ENCODE measurements around the gene MUC21.
"Not testable (repeated sequence)": the region's sequence is repeated elsewhere in the genome, so short reads cannot be mapped to it uniquely, and the experiment has no call there.

MUC21 gene

GRCh38 chr6:30969171-30969570, 14.3 kb upstream of the MUC21 start:
- DNase-seq (ENCODE audit: low read depth in 2 of 2), result not testable (repeated sequence)

- no peak for DNase-seq (ENCODE audit: low read depth in 2 of 2)
Measured at GRCh38 chr6:30970946-30971345, 12.6 kb upstream of the MUC21 start.

DNA sequence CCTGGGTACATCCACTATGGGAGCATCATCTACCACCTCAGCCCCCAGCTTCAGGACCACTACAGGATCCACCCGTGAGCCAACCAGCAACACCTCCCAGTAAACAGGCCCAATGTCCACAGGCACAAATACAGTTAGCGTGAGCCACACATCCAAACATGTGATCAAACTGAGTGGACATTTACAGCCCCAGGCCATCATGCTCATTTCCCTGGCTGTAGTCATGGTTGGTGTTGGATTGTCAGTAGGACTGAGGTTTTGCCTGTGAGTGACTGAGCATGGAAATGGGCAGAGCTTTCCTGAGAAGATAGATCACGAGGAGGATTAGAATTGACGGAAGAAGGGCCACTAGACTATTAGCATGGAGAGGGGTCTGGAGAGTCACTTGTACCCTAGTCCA, 10.7 kb upstream of the MUC21 start:
- DNase-seq (ENCODE audit: low read depth in 2 of 2), result no peak

GRCh38 chr6:30974490-30975252, 8.8 kb upstream of the MUC21 start:
- no peak for DNase-seq (ENCODE audit: low read depth in 2 of 2)

GRCh38 chr6:30979141-30979540, 4.4 kb upstream of the MUC21 start:
- DNase-seq (ENCODE audit: low read depth in 2 of 2), result no peak

DNA sequence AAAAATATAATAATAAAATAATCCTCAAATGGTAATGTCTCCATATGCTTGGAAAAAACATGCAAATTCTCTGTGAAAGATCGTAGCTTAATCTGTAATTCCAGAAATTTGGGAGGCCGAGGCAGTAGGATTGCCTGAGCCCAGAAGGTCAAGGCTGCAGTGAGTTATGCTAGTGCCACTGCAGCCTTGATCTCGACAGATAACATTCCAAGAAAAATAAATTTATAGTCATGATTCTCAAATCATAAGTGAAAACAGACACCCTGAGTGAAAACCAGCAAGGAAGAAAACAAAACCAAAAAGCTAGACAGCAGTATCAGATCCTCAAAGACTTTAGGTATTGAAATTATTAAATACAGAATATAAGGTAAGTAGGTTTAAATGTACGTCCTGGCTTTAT, 3.8 kb upstream of the MUC21 start:
- DNase-seq (ENCODE audit: low read depth in 2 of 2), result no peak

DNA sequence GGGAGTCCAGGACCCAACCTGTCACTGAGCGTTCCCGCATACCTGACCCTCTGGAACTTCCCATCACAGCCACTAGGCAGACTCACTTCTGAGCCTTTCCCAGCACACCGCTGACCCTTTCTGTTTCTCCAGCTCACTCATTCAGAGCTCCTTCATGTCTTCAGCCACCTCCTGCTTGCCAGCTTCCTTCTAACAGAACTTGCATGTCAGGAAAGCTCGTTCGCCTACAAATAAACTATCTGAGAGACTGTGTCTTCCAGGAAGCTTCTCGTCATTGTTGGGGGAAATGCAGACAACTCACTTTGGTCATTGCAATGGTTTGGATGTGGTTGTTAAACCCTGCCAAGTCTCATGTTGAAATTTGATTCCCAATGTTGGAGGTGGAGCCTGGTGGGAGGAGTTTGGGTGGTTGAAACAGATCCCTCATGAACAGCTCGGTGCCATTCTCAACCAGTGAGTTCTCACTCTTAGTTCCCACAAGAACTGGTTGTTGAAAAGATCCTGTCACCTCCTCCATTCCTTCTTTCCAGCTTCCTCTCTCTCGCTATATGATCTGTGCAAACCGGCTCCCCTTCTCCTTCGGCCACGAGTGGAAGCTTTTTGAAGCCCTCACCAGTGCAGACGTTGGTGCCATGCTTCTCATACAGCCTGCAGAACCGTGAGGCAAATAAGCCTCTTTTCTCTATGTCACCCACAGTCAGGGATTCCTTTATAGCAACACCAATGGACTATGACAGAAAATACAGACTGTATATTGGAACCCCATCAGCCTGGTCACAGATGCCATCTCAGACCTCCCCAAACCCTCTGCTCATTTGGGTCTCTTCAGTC, 1.4 kb upstream of the MUC21 start:
- no peak for DNase-seq (ENCODE audit: low read depth in 2 of 2)

DNA sequence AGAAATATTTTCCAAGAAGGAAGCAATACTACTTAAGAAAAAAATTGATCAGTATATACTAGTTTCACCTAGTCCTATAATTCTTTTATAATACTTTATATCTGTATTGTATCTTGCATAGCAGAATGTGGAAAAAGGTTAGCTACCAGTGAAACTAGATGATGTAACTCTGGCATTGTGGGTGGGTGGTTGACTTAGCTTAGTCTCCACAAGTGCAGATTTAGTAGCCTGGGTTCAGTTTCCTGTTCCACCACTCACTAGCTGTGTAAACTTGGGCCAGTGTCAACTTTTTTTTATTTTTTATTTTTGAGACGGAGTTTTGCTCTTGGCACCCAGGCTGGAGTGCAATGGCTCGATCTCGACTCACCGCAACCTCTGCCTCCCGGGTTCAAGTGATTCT, 2.0 kb downstream of the MUC21 start:
- no peak for DNase-seq (ENCODE audit: low read depth in 2 of 2)

DNA sequence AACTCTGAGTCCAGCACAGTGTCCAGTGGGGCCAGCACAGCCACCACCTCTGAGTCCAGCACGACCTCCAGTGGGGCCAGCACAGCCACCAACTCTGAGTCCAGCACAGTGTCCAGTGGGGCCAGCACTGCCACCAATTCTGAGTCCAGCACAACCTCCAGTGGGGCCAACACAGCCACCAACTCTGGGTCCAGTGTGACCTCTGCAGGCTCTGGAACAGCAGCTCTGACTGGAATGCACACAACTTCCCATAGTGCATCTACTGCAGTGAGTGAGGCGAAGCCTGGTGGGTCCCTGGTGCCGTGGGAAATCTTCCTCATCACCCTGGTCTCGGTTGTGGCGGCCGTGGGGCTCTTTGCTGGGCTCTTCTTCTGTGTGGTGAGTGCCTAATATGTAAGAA, 3.8 kb downstream of the MUC21 start:
- DNase-seq (ENCODE audit: low read depth in 2 of 2), result no peak

- DNase-seq (ENCODE audit: low read depth in 2 of 2), result no peak
Measured at GRCh38 chr6:30988209-30988825, 4.8 kb downstream of the MUC21 start.

DNA sequence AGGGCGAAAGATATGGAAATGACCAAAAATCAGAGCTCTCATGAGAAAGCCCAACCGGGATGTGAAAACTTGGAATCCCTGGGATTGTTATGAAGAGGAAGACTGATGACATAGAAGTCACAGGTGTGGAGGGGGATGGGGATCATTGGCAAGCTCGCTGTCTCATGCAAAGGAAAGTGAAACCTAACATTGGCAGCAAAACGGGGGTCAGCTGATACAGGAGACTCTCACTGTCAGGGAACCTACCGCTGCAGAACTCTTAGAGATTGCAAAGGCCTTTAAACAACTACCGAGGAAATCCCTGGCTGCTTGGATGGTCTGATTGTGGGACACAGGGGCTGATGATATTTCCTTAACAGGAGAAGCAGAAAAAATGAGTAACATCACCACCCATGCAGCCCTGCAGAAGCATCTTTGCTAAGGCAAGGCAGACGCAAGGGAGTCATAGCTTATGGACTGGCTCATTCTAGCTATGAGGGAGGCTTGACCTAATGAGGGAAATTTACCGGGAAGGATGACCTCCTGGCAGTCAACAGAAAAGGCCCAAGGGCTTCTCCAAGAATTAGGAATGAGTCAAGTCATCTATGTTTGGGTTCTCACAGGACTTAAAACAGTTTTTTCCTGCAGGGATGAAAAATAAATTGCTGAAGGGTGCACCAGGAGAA, 7.0 kb downstream of the MUC21 start:
- no peak for DNase-seq (ENCODE audit: low read depth in 2 of 2)

DNA sequence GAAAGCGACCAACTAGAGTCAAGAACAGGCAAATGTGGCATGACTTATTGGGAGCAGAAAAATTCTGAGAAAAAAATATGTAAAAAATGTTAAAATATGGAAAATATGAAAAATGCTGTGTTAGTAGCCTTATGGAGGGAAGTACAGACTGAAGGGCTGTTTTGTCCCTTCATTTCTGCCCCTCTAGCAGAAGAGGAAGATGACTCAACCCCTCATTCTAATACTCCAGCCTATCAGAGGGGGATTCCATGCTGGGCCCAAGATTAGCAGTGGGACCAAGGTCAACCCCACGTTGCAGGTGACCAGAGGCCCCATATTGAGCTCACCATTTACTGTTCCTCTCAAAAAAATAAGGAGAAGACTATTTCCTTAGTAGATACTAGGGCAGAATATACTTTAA, 8.4 kb downstream of the MUC21 start:
- DNase-seq (ENCODE audit: low read depth in 2 of 2), result no peak

- no peak for DNase-seq (ENCODE audit: low read depth in 2 of 2)
Measured at GRCh38 chr6:30997301-30997700, 13.8 kb downstream of the MUC21 start.

GRCh38 chr6:30998785-30999184, 15.3 kb downstream of the MUC21 start:
- DNase-seq (ENCODE audit: low read depth in 2 of 2), result no peak

- DNase-seq (ENCODE audit: low read depth in 2 of 2), result not testable (repeated sequence)
Measured at GRCh38 chr6:31000067-31000860, 16.7 kb downstream of the MUC21 start.

DNA sequence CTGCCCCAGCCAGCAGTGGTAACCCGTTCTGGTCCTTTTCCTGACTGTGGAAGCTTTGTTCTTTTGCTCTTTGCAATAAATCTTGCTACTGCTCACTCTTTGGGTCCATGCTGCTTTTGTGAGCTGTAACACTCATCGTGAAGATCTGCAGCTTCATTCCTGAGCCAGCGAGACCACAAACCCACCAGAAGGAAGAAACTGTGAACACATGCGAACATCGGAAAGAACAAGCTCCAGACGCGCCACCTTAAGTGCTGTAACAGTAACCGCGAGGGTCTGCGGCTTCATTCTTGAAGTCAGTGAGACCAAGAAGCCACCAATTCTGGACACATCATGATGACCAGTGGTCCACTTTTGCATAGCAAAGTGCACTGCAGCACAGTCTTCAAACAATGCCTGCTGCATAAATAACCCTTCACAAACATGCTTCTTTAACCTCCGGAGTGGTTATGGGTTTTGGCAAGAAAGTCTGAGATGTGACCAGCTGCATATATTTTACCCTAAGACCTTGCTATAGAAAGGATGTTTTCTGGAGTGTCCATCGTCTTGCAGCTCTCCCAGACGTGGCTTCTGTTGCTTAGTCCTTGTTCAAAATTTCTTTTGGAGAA, 17.9 kb downstream of the MUC21 start:
- DNase-seq (ENCODE audit: low read depth in 2 of 2), result no peak

DNA sequence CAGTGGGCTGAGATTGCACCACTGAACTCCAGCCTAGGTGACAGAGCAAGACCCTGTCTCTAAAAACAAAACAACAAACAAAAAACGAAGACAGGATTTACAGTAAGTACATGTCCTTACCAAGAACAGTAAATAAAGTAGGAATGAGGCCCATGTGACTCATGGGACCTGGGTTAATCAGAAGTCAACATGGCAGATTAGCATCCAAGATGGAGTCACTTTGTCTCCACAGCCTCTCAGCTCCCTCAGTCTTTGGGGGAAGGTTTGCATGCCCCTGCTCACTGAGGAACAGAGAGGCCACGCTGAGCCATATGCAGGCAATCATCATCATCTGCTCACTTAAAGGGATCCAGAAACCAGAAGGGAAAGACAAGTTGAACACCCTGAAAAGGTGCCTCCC, 19.0 kb downstream of the MUC21 start:
- no peak for DNase-seq (ENCODE audit: low read depth in 2 of 2)

GRCh38 chr6:31004794-31005193, 21.3 kb downstream of the MUC21 start:
- no peak for DNase-seq (ENCODE audit: low read depth in 2 of 2)

GRCh38 chr6:31005249-31006020, 21.9 kb downstream of the MUC21 start:
- no peak for DNase-seq (ENCODE audit: low read depth in 2 of 2)

DNA sequence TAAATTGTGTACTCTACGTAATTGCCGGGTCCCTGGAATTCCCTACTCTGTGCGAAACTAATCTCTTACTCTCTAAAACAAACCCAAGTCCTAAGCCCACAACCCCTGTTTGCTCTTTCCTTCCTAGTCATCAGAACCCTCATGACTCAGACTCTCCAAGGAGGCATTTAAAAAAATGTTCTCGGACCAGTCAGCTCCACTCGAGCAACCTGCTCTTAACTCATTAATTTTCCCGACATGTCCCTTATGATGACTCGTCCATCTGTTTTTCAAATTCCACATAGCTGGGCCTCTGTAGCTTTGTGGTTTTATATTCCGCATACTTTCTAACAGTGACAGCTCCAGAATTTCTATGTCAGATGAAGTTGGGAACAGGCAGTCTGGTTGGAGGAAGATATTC, 24.2 kb downstream of the MUC21 start:
- no peak for DNase-seq (ENCODE audit: low read depth in 2 of 2)

Data from stimulated activated CD4-positive, alpha-beta T cell treated with anti-CD3 and anti-CD28 coated beads, Interleukin-1b, Interleukin-23, amount 100 ng/mL, for 1 hour (primary cell).